ENCODE data around the gene POLR2M. TPM values are rescaled to one million over a fixed set of nuclear protein-coding genes. Genes with fewer than 3 reads are reported as not detected.

The POLR2M gene
- total and polyA plus RNA-seq, 4 donors = 7.8 to 230 (median 43.6) TPM

DNA sequence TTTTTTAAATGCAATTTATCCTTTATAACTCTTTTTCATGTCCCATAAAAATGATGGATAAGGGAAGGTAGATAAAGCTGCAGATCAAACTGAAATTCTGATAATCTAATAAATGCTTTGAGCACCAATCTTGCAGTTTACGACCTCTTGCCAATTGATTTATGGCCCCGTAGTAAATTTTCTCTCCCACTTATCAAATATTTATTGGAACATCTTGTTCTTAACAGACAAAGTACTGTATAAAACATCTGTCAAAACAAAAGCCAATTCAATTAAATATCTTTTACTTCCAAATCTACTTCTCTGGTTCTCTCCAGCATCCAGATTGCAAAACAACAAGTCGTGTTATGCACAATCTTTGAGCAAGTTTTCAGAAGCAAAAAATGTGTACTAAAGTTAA, 34.6 kb downstream of the POLR2M start:
- no peak overlapping the region for H3K4me3 ChIP-seq (ENCODE audit: low read depth in 1 of 3, low read length in 3 of 3)
- H3K27ac ChIP-seq (ENCODE audit: low read depth in 1 of 2, low read length in 2 of 2) = no peak overlapping the region
- 80% methylated on average over 3 of the region's 3 CpGs for WGBS
- H3K9me3 ChIP-seq (ENCODE audit: control insufficient read depth in 4 of 4, low read length in 3 of 4) = no peaks in the 10 kb centered on the region
- no peaks in the 10 kb centered on the region for H3K36me3 ChIP-seq (ENCODE audit: control insufficient read depth in 4 of 4, insufficient read depth in 3 of 4, low read depth in 1 of 4, low read length in 3 of 4)
- TF ChIP-seq HNF4G (IDR thresholded peaks at IDR 0.05) = no peak
- TF ChIP-seq, protein P1, sequence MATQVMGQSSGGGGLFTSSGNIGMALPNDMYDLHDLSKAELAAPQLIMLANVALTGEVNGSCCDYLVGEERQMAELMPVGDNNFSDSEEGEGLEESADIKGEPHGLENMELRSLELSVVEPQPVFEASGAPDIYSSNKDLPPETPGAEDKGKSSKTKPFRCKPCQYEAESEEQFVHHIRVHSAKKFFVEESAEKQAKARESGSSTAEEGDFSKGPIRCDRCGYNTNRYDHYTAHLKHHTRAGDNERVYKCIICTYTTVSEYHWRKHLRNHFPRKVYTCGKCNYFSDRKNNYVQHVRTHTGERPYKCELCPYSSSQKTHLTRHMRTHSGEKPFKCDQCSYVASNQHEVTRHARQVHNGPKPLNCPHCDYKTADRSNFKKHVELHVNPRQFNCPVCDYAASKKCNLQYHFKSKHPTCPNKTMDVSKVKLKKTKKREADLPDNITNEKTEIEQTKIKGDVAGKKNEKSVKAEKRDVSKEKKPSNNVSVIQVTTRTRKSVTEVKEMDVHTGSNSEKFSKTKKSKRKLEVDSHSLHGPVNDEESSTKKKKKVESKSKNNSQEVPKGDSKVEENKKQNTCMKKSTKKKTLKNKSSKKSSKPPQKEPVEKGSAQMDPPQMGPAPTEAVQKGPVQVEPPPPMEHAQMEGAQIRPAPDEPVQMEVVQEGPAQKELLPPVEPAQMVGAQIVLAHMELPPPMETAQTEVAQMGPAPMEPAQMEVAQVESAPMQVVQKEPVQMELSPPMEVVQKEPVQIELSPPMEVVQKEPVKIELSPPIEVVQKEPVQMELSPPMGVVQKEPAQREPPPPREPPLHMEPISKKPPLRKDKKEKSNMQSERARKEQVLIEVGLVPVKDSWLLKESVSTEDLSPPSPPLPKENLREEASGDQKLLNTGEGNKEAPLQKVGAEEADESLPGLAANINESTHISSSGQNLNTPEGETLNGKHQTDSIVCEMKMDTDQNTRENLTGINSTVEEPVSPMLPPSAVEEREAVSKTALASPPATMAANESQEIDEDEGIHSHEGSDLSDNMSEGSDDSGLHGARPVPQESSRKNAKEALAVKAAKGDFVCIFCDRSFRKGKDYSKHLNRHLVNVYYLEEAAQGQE (IDR thresholded peaks at IDR 0.05) = no peak
- TF ChIP-seq NR2F2 (IDR thresholded peaks at IDR 0.05) = no peak
- no peak for TF ChIP-seq FOXA1 (IDR thresholded peaks at IDR 0.05)
- TF ChIP-seq RAD21 (IDR thresholded peaks at IDR 0.05) = no peak
- TF ChIP-seq YY1 (IDR thresholded peaks at IDR 0.05) = no peak
- TF ChIP-seq HNF4A (conservative IDR thresholded peaks at IDR 0.05) = no peak
- TF ChIP-seq TAF1 (conservative IDR thresholded peaks at IDR 0.05) = no peak
- TF ChIP-seq SP1 (IDR thresholded peaks at IDR 0.05) = no peak
- no peak for TF ChIP-seq FOXA2 (IDR thresholded peaks at IDR 0.05)
- no peak for TF ChIP-seq ATF3 (IDR thresholded peaks at IDR 0.05)
- no peak for TF ChIP-seq MAX (IDR thresholded peaks at IDR 0.05)
- no peak for TF ChIP-seq ZBTB33 (IDR thresholded peaks at IDR 0.05)
- no peak for TF ChIP-seq JUND (IDR thresholded peaks at IDR 0.05)
- no peak for TF ChIP-seq CTCF (IDR thresholded peaks at IDR 0.05; ENCODE audit: low read depth, low read length, missing input control)
- no peak for TF ChIP-seq GABPA (IDR thresholded peaks at IDR 0.05 in 1 of 2, conservative IDR thresholded peaks at IDR 0.05 in 1 of 2)
- no peak for TF ChIP-seq RXRA (IDR thresholded peaks at IDR 0.05)
- no peak for TF ChIP-seq EGR1 (IDR thresholded peaks at IDR 0.05; ENCODE audit: low read depth in 2 of 2)
- DNase-seq (ENCODE audit: low spot score) = no peak
- H3K9ac ChIP-seq (ENCODE audit: low read depth in 1 of 2, low read length in 2 of 2) = no peak overlapping the region
- H3K4me1 ChIP-seq (ENCODE audit: control insufficient read depth in 4 of 4, insufficient read depth in 4 of 4, low read length in 3 of 4) = no peaks in the 10 kb centered on the region
- H3K27me3 ChIP-seq (ENCODE audit: control insufficient read depth in 4 of 4, insufficient read depth in 4 of 4, low read length in 3 of 4) = no peaks in the 10 kb centered on the region
